DMS 273 (cell line): Measurements from ENCODE around the gene DOP1B.
A peak's percentile ranks its signal among the peaks of the same experiment; 100 is the strongest.
"Not testable (repeated sequence)": the region's sequence is repeated elsewhere in the genome, so short reads cannot be mapped to it uniquely, and the experiment has no call there.

Experiments
- DNase-seq: peaks from one replicate; lab custom pipeline; 2025; ENCODE audit not compliant: unreplicated experiment; lab: John Stamatoyannopoulos, UW

Gene DOP1B

GRCh38 chr21:36134803-36135390 lies 21.7 kb upstream of the DOP1B start, which contains the start of gene CBR3:
CBR3 (plus strand) TSS chr21:36135079; CDS start chr21:36135193, 114 bp downstream.
- peak; percentile 61 for DNase-seq

- peak; percentile 86 for DNase-seq
Measured at GRCh38 chr21:36135391-36136102, 21.1 kb upstream of the DOP1B start.

GRCh38 chr21:36139791-36140190 lies 16.8 kb upstream of the DOP1B start:
- DNase-seq = not testable (repeated sequence)

- peak; percentile 95 for DNase-seq
Measured at GRCh38 chr21:36141513-36141925, 15.1 kb upstream of the DOP1B start.

- DNase-seq = not testable (repeated sequence)
Measured at GRCh38 chr21:36144233-36144632, 12.4 kb upstream of the DOP1B start.

GRCh38 chr21:36145259-36145658 lies 11.4 kb upstream of the DOP1B start:
- DNase-seq = no peak

GRCh38 chr21:36147911-36148310 lies 8.7 kb upstream of the DOP1B start:
- no peak for DNase-seq

- DNase-seq = no peak
Measured at GRCh38 chr21:36148886-36149285, 7.7 kb upstream of the DOP1B start.

- no peak for DNase-seq
Measured at GRCh38 chr21:36149788-36150711, 6.6 kb upstream of the DOP1B start.

- DNase-seq = peak; percentile 56
Measured at GRCh38 chr21:36155603-36156338, 853 bp upstream of the DOP1B start.

- peak; percentile 98 for DNase-seq
Measured at GRCh38 chr21:36156339-36156814, 247 bp upstream of the DOP1B start.

GRCh38 chr21:36159356-36159921 lies 2.8 kb downstream of the DOP1B start:
- no peak for DNase-seq

GRCh38 chr21:36160850-36161178 lies 4.2 kb downstream of the DOP1B start:
- no peak for DNase-seq

- DNase-seq = no peak
Measured at GRCh38 chr21:36162631-36163030, 6.0 kb downstream of the DOP1B start.

GRCh38 chr21:36163750-36164741 lies 7.4 kb downstream of the DOP1B start:
- peak; percentile 19 for DNase-seq

- DNase-seq = no peak
Measured at GRCh38 chr21:36165356-36165755, 8.7 kb downstream of the DOP1B start.

- peak; percentile 50 for DNase-seq
Measured at GRCh38 chr21:36166705-36167104, 10.1 kb downstream of the DOP1B start.

GRCh38 chr21:36167541-36167940 lies 10.9 kb downstream of the DOP1B start:
- DNase-seq = no peak

GRCh38 chr21:36169470-36170128 lies 13.0 kb downstream of the DOP1B start:
- peak; percentile 25 for DNase-seq
